C4-2B (cell line): ENCODE data around the gene ZNF440.
"Not testable (repeated sequence)": the region's sequence is repeated elsewhere in the genome, so short reads cannot be mapped to it uniquely, and the experiment has no call there.

ENCODE experiments used
- H3K27ac ChIP-seq: fragments of 450-650 bp; 2 replicates; pipeline ENCODE4 v1.5.1; 2017
- ZFX ChIP-seq: fragments of 450-650 bp; IDR thresholded peaks from 2 replicates; pipeline ENCODE4 v1.6.1; 2017
- TF ChIP-seq, protein P1 (sequence below): fragments of 450-650 bp; conservative IDR thresholded peaks from 2 replicates; pipeline ENCODE4 v1.5.1; 2017; ENCODE audit warnings: mild to moderate bottlenecking

Gene ZNF440

DNA sequence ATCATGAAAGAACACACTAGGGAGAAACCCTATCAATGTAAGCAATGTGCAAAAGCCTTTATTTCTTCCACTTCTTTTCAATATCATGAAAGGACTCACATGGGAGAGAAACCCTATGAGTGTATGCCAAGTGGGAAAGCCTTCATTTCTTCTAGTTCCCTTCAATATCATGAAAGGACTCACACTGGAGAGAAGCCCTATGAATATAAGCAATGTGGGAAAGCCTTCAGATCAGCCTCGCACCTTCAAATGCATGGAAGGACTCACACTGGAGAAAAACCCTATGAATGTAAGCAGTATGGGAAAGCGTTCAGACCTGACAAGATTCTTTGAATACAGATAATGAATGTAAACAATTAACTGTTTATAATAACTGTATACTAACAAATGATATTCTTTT, 19.5 kb downstream of the ZNF440 start:
- H3K27ac ChIP-seq: no peak overlapping the region
- no peak for TF ChIP-seq ZFX
- TF ChIP-seq, protein P1, sequence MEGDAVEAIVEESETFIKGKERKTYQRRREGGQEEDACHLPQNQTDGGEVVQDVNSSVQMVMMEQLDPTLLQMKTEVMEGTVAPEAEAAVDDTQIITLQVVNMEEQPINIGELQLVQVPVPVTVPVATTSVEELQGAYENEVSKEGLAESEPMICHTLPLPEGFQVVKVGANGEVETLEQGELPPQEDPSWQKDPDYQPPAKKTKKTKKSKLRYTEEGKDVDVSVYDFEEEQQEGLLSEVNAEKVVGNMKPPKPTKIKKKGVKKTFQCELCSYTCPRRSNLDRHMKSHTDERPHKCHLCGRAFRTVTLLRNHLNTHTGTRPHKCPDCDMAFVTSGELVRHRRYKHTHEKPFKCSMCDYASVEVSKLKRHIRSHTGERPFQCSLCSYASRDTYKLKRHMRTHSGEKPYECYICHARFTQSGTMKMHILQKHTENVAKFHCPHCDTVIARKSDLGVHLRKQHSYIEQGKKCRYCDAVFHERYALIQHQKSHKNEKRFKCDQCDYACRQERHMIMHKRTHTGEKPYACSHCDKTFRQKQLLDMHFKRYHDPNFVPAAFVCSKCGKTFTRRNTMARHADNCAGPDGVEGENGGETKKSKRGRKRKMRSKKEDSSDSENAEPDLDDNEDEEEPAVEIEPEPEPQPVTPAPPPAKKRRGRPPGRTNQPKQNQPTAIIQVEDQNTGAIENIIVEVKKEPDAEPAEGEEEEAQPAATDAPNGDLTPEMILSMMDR: no peak

DNA sequence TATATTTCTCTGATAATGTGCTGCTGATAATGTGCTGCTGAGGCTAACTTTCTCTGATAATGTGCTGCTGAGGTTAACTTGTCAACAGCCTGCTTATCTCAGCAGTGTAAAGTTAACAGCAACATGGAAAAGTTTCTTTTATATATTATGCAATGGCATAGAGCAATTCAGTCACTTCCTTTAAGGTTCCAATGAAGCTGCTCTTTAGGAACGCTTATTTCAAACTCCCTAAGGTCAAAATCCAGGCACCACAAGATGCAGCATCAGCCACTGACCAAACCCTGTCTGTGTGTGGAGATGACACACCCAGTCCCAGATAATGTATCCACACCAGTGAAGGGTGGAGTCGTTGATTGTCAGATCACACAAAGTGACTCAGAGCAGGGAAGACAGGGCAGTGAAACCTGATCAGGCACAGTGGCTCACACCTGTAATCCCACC, 21.6 kb downstream of the ZNF440 start:
- not testable (repeated sequence) for H3K27ac ChIP-seq

DNA sequence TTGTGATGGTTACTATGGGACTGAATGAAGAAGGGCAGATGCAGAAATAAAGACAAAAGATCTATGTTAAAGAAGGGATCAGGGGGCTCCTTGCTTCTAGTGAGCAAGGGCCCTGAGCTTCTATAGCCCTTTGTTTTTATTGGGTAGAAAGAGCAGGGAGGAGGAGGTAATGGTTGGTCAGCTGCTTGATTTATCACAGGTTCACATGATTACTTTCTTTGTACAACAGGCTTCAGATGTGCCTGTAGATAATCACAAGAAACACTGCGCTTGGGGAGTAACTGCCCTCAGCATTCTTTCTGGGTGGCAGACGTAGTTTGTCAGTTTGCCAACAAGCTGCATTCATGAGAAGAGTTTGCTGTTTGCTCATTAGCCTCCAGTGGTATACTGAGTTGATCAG, 29.6 kb downstream of the ZNF440 start:
- H3K27ac ChIP-seq: no peak overlapping the region
- TF ChIP-seq ZFX: no peak
- TF ChIP-seq, protein P1: no peak

DNA sequence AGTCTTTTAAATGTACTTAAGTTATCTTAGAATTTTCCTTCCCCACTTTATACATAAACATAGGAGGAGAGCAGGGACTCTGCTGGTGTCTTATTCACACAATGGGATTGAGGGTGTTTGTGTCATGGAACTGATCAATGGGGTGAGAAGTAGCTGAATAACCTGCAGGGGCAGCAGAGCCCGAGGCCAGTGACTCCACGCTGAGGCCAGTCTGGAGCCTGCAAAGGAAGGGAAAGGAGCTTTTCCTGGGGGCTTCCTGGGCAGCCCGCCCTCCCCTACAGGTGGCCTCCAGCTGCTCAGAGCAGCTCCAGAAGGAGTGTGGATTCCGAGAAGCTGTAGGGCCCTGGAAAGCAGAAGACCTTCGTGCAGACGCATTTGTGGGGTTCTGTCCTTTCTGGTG, 33.5 kb downstream of the ZNF440 start:
- H3K27ac ChIP-seq: not testable (repeated sequence)

DNA sequence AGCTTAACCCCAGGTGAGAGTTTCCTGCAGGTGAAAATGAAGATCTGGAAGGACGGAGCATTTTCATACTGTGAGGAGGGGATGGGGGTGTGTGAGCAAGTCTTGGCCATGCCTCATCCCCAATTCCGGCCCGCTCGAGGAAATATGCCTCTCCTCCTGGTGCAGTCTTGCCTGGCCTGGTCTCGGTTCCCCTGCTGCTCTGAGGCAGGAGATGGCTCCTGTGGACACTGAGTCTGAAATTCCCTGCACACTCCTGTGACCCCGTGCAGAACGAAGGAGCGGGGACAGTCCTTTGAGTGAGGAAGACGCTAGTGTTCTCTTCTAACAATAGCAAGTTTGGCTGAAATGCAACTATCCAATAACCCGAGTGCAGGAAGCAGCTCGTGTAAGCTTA, 34.1 kb downstream of the ZNF440 start:
- TF ChIP-seq, protein P1: no peak
- no peak for TF ChIP-seq ZFX
- no peak overlapping the region for H3K27ac ChIP-seq

DNA sequence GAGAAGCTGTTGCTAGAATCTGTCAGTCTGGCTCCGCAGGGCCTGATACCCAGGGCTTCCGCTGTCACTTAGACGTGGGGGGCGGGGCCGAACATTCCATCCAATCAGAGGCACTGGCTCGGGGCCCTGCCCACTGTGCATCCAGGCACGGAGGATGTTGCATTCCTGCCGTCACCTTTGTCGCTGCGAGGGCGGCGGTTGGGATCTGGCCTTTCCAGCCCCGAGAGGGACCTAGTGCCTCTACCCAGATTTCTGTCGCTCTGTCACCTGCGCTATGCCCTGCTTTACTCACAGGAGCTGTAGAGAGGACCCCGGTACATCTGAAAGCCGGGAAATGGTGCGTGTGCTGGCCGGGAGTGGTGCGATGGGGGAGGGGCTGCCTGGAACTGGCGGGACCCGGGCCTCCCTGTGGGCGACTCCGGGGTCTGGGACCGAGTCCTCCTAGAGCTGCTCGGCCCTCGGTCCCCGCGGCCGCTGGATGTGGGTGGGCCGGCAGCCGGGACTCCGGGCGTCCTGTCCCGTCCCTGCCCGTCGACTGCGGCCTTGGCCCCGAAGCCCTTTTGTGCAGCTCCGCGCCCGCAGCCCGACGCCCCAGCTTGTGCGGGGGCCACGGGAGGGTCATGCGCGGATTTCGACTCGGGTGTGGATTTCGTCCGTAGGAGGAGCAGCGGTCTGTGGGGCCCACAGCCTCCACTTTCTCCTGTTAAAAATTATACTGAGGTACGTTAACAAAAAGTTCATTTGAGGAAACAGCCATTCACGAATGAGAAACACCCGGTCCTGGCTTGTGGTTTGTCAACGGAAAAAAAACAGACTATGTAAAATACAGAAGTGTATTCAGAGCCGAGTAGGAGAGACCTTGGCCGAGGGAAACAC, 34.8 kb downstream of the ZNF440 start, which contains the start of gene ZNF439:
TSS of gene ZNF439 (plus strand) at position 133 of the 876 bp plus-strand sequence. CDS start at position 275, 142 bp downstream.
- TF ChIP-seq ZFX: no peak
- TF ChIP-seq, protein P1: no peak

DNA sequence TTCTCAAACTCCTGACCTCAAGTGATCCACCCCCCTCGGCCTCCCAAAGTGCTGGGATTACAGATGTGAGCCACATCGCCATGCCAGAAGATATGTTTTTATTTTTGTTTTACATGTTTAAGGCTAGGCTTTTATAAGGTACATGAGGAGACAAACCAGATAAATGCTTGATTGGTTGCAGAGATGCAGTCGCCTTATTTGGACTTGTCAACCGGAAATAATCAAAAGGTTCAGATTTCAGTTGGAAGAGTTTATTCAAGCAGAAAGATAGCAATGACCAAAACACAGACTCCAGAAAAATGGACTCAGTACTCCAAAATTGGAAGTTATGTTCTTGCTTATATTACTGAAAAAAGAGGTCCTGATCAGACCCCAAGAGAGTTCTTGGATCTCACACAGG, 36.2 kb downstream of the ZNF440 start:
- H3K27ac ChIP-seq: not testable (repeated sequence)

More for the DNA sequence above, 34.8 kb downstream of the ZNF440 start, which contains the start of gene ZNF439:
- no peak within 1 kb of the TSS for H3K27ac ChIP-seq

DNA sequence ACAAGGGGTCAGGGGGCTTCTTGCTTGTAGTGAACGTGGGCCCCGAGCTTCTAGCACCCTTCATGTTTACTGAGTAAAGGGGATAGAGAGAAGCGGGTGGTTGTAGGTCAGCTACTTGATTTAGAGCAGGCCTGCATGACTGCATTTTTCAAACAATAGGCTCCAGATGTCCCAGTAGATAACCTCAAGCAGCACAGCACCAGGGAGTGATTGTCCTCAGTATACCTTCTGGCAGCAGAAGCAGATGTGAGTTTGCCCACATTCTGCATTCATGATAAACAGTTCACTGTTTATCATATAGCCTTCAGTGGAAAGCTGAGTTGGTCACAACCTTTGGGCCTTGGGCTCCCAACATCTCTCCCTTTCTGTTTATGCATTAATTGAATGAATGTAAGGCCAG, 39.3 kb downstream of the ZNF440 start:
- H3K27ac ChIP-seq: no peak overlapping the region
- TF ChIP-seq, protein P1: no peak
- TF ChIP-seq ZFX: no peak

DNA sequence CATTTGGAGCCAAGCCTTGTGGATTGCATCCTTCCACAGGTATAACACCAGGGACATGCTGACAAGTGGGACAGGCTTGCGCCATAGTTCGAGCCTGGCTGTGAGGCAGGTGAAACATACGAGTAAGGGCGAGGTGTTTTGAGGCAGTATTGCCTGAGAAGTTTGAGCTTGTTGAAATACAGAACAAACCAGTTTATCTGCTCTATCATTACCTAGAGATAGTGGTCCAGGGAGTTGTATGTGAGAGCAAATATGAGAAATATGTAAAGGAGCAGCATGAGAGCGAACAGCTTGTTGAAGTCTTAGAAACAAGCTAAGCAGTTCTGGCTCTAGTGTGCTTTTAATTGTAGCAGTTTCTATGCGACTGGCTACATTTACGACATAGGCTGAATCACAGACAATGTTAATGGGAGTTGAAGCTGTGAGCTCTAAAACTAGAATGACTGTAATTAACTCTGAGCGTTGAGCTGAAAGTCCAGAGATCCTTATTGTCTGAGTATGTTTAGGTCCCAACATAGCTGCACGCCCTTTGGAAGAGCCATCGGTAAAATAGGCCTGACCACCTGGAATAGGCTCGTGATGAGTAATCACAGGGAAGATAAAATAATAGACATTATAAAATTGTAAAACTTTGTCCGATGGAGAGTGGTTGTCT, 42.6 kb downstream of the ZNF440 start:
- H3K27ac ChIP-seq: no peak overlapping the region
- TF ChIP-seq, protein P1: no peak
- TF ChIP-seq ZFX: no peak
